Measurements from ENCODE around the gene KANK4. TPM values are rescaled to one million over a fixed set of nuclear protein-coding genes. Genes with fewer than 3 reads are reported as not detected.
A peak's percentile ranks its signal among the peaks of the same experiment; 100 is the strongest.
"Not testable (repeated sequence)": the region's sequence is repeated elsewhere in the genome, so short reads cannot be mapped to it uniquely, and the experiment has no call there.

Gene KANK4
- total and polyA plus RNA-seq, 5 donors from 2014 or later = not detected

DNA sequence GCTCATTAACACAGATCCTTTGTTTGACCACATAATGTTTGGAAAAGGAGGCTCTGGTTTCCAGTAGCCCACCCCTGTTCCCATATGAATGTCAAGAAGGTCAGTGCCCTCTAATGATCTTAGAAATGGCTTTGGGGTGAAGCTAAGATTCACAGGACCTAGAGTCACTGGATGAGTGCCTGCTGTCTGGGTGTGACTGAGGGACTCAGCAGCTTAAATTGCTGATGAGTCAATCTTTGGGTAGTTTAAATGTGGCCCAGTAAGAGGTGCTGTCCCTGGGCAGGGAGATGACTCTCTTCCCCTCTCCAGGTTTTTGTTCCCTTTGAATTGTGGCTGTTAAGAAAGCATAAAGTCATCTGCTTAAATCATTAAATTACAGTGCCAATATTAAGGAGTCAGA is 74.0 kb downstream of the KANK4 start:
- Histone ChIP-seq H3K36me3 (ENCODE audit: control insufficient read depth, insufficient read depth, low read length) (no peaks in the 10 kb centered on the region), H3K4me1 (ENCODE audit: control insufficient read depth, insufficient read depth, low read length, poor library complexity, severe bottlenecking) (no peaks in the 10 kb centered on the region), H3K4me3 (ENCODE audit: low read depth, low read length) (no peak overlapping the region), H3K27ac (ENCODE audit: insufficient read depth, low read length, poor library complexity, severe bottlenecking) (no peak overlapping the region), H3K9me3 (ENCODE audit: control insufficient read depth in 2 of 2, low read length in 2 of 2) (no peaks in the 10 kb centered on the region), H3K27me3 (ENCODE audit: control insufficient read depth, insufficient read depth, low read length) (no peaks in the 10 kb centered on the region)
- no peak overlapping the region for H3K27ac Mint-ChIP-seq
- no peak for DNase-seq
- no peaks in the 10 kb centered on the region for H3K36me3 Mint-ChIP-seq
- no peaks in the 10 kb centered on the region for H3K9me3 Mint-ChIP-seq
- no peak for ATAC-seq (ENCODE audit: low read depth in 2 of 2)
- no peaks in the 10 kb centered on the region for H3K4me1 Mint-ChIP-seq
- H3K4me3 Mint-ChIP-seq = no peak overlapping the region
- H3K27me3 Mint-ChIP-seq = peaks cover 17% of the 10 kb centered on the region

DNA sequence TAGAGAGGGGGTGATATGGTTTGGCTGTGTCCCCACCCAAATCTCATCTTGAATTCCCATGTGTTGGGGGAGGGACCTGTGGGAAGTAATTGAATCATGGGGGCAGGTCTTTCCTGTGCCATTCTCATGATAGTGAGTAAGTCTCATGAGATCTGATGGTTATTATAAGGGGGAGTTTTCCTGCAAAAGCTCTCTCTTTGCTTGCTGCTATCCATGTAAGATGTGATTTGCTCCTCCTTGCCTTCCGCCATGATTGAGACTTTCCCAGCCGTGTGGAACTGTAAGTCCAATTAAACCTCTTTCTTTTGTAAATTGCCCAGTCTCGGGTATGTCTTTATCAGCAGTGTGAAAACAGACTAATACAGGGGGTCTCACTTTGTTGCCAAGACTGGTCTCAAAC is 74.9 kb downstream of the KANK4 start:
- H3K9me3 Mint-ChIP-seq; H3K36me3 Mint-ChIP-seq; H3K4me1 Mint-ChIP-seq; H3K27ac ChIP-seq (ENCODE audit: insufficient read depth, low read length, poor library complexity, severe bottlenecking); H3K9me3 ChIP-seq (ENCODE audit: control insufficient read depth in 2 of 2, low read length in 2 of 2); DNase-seq; ATAC-seq (ENCODE audit: low read depth in 2 of 2); H3K27ac Mint-ChIP-seq; H3K36me3 ChIP-seq (ENCODE audit: control insufficient read depth, insufficient read depth, low read length); H3K4me1 ChIP-seq (ENCODE audit: control insufficient read depth, insufficient read depth, low read length, poor library complexity, severe bottlenecking); H3K4me3 ChIP-seq (ENCODE audit: low read depth, low read length); H3K4me3 Mint-ChIP-seq; H3K27me3 ChIP-seq (ENCODE audit: control insufficient read depth, insufficient read depth, low read length): not testable (repeated sequence)
- peaks cover 15% of the 10 kb centered on the region for H3K27me3 Mint-ChIP-seq

DNA sequence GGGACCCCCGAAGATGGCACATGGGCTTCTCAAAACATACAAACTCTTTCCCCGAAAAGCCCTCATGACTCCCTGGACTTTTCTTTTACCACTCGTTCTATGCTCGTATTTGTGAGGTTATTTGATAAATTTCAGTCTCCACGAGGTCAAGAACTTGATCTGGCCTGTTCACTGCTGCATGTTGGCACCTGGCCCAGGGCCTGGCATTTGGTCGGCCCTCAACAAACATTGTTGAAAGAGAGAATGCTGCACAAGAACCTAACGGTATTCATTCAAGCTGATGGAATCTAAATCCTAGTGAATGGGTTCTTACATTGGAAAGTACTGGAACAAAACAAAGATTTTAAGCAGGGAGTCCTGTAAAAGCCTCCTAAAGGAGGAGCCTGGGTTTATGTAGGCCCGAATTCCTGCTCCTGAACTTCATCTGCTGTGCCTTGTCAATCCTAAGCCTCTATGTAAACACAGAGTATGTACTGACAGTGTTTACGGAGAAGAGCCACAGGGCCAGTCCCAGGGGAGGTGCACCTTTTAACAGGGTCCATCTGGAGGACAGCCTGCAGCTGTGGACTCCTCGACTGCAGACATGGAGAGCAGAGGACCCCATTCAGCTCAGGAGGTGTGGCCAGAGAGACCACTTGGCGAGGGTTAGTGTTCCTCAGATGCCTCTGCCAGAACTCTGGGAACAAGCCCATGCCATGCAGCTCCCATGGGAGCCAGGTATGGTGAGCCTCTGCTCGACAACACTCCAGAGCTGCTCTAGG is 77.7 kb downstream of the KANK4 start:
- DNase-seq (no peak), ATAC-seq (ENCODE audit: low read depth in 2 of 2) (no peak)
- Histone ChIP-seq H3K9me3 (ENCODE audit: control insufficient read depth in 2 of 2, low read length in 2 of 2) (no peaks in the 10 kb centered on the region), H3K4me1 (ENCODE audit: control insufficient read depth, insufficient read depth, low read length, poor library complexity, severe bottlenecking) (no peaks in the 10 kb centered on the region), H3K36me3 (ENCODE audit: control insufficient read depth, insufficient read depth, low read length) (no peaks in the 10 kb centered on the region), H3K27me3 (ENCODE audit: control insufficient read depth, insufficient read depth, low read length) (no peaks in the 10 kb centered on the region), H3K27ac (ENCODE audit: insufficient read depth, low read length, poor library complexity, severe bottlenecking) (no peak overlapping the region), H3K4me3 (ENCODE audit: low read depth, low read length) (no peak overlapping the region)
- peaks cover 0 to 2% (median 0%) of the 10 kb centered on the region in 7 donors for H3K9me3 Mint-ChIP-seq
- H3K36me3 Mint-ChIP-seq = no peaks in the 10 kb centered on the region
- no peak overlapping the region for H3K27ac Mint-ChIP-seq
- no peaks in the 10 kb centered on the region for H3K4me1 Mint-ChIP-seq
- peaks cover 15% of the 10 kb centered on the region for H3K27me3 Mint-ChIP-seq
- no peak overlapping the region for H3K4me3 Mint-ChIP-seq

DNA sequence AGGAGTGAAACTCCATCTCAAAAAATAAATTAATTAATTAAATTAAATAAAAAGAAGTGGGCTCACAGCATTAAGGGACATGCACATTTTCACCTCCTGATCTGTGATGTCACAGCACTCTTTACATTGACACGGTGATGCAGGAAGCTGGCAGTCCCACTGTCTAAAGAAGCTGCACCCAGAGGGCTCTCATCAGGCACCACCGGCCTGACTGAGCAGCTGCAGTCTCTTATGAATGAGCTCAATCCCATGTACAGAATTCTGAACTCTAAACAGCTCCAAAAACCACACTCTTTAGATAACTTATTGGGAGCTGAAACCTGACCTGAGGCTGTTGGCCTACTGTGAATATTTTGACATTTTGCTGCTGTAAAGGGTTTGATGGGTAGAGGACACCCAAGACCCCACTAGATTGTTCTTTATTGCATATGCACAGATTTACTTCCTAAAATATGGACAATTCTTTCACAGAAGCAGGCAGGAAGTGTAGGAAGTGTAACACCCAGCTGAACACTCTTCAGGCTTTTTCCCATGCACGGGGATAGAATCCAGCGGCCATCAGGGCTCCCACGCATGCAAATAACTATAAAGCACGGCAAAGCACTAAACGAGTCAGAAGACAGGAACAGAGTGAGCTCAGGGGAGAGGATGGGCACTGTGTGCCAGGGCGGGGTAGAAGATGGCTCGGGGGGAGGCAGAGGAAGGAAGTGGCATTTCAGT is 78.4 kb downstream of the KANK4 start:
- Histone ChIP-seq H3K36me3 (ENCODE audit: control insufficient read depth, insufficient read depth, low read length) (no peaks in the 10 kb centered on the region), H3K9me3 (ENCODE audit: control insufficient read depth in 2 of 2, low read length in 2 of 2) (no peaks in the 10 kb centered on the region), H3K27ac (ENCODE audit: insufficient read depth, low read length, poor library complexity, severe bottlenecking) (no peak overlapping the region), H3K27me3 (ENCODE audit: control insufficient read depth, insufficient read depth, low read length) (no peaks in the 10 kb centered on the region), H3K4me3 (ENCODE audit: low read depth, low read length) (no peak overlapping the region), H3K4me1 (ENCODE audit: control insufficient read depth, insufficient read depth, low read length, poor library complexity, severe bottlenecking) (no peaks in the 10 kb centered on the region)
- Mint-ChIP-seq H3K27ac (no peak overlapping the region), H3K4me3 (no peak overlapping the region), H3K36me3 (no peaks in the 10 kb centered on the region), H3K4me1 (no peaks in the 10 kb centered on the region), H3K9me3 (peaks cover 0 to 2% (median 0%) of the 10 kb centered on the region in 7 donors), H3K27me3 (peaks cover 15% of the 10 kb centered on the region)
- DNase-seq = no peak
- ATAC-seq (ENCODE audit: low read depth in 2 of 2) = no peak

DNA sequence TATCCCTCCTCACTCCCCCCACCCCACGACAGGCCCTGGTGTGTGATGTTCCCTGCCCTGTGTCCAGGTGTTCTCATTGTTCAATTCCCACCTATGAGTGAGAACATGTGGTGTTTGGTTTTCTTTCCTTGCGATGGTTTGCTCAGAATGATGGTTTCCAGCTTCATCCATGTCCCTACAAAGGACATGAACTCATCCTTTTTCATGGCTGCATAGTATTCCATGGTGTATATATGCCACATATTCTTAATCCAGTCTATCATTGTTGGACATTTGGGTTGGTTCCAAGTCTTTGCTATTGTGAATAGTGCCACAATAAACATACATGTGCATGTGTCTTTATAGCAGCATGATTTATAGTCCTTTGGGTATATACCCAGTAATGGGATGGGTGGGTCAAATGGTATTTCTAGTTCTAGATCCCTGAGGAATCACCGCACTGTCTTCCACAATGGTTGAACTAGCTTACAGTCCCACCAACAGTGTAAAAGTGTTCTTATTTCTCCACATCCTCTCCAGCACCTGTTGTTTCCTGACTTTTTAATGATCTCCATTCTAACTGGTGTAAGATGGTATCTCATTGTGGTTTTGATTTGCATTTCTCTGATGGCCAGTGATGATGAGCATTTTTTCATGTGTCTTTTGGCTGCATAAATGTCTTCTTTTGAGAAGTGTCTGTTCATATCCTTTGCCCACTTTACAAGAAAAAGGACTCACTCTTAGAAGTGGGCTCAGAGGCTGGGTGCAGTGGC is 79.4 kb downstream of the KANK4 start:
- not testable (repeated sequence) for H3K4me1 ChIP-seq (ENCODE audit: control insufficient read depth, insufficient read depth, low read length, poor library complexity, severe bottlenecking); H3K36me3 ChIP-seq (ENCODE audit: control insufficient read depth, insufficient read depth, low read length); H3K27ac ChIP-seq (ENCODE audit: insufficient read depth, low read length, poor library complexity, severe bottlenecking); ATAC-seq (ENCODE audit: low read depth in 2 of 2); H3K36me3 Mint-ChIP-seq; H3K4me1 Mint-ChIP-seq; H3K9me3 Mint-ChIP-seq; H3K4me3 ChIP-seq (ENCODE audit: low read depth, low read length); DNase-seq; H3K27me3 ChIP-seq (ENCODE audit: control insufficient read depth, insufficient read depth, low read length); H3K9me3 ChIP-seq (ENCODE audit: control insufficient read depth in 2 of 2, low read length in 2 of 2); H3K4me3 Mint-ChIP-seq
- Mint-ChIP-seq H3K27me3 (peaks cover 15% of the 10 kb centered on the region), H3K27ac (peak overlapping the region in 1 of 3 donors; percentile 75)

DNA sequence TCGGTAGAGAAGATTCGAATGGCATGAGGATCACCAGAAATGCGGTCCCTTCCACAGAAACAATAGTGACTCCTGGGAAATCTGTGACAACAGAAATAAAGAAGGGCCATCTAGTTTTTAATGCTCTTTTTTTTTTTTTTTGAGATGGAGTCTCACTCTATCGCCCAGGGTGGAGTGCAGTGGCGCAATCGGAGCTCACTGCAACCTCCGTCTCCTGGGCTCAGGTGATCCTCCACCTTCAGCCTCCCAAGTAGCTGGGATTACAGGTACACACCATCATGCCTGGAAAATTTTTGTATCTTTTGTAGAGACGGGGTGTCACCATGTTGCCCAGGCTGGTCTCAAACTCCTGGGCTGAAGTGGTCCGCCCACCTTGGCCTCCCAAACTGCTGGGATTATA is 80.7 kb downstream of the KANK4 start:
- no peaks in the 10 kb centered on the region for H3K9me3 ChIP-seq (ENCODE audit: control insufficient read depth in 2 of 2, low read length in 2 of 2)
- Mint-ChIP-seq H3K36me3 (no peaks in the 10 kb centered on the region), H3K27ac (no peak overlapping the region), H3K27me3 (peaks cover 11% of the 10 kb centered on the region), H3K4me3 (no peak overlapping the region), H3K9me3 (peaks cover 0 to 2% (median 0%) of the 10 kb centered on the region in 7 donors), H3K4me1 (peaks cover 0 to 2% (median 0%) of the 10 kb centered on the region in 4 donors)
- no peaks in the 10 kb centered on the region for H3K36me3 ChIP-seq (ENCODE audit: control insufficient read depth, insufficient read depth, low read length)
- no peaks in the 10 kb centered on the region for H3K27me3 ChIP-seq (ENCODE audit: control insufficient read depth, insufficient read depth, low read length)
- H3K4me1 ChIP-seq (ENCODE audit: control insufficient read depth, insufficient read depth, low read length, poor library complexity, severe bottlenecking) = no peaks in the 10 kb centered on the region
- ATAC-seq (ENCODE audit: low read depth in 2 of 2) (no peak), DNase-seq (no peak)
- H3K27ac ChIP-seq (ENCODE audit: insufficient read depth, low read length, poor library complexity, severe bottlenecking) = no peak overlapping the region
- no peak overlapping the region for H3K4me3 ChIP-seq (ENCODE audit: low read depth, low read length)

DNA sequence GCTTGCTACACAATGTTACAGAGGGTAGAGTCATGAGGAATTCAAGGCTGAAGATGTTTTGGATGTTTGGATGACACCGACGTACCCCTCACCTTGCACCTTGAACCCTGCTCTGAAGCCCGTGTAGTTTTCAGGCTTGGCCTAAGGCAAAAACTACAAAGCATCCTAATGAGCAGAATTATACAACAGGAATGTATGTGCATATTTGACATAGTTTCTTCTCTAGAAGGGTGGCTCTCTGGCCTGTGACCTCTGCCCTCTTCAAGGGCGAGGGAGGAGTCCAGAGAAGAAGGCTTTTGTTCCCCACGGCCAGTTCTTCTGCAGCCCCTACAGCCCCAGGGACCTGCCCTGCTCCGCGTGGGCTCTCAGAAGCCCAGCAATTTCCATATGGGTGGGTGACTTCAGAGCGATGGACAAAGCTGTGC is 81.3 kb downstream of the KANK4 start:
- ATAC-seq (ENCODE audit: low read depth in 2 of 2) (no peak), DNase-seq (no peak)
- Mint-ChIP-seq H3K27me3 (peaks cover 11% of the 10 kb centered on the region), H3K9me3 (peaks cover 0 to 2% (median 0%) of the 10 kb centered on the region in 7 donors), H3K27ac (no peak overlapping the region), H3K36me3 (no peaks in the 10 kb centered on the region), H3K4me1 (peaks cover 0 to 2% (median 0%) of the 10 kb centered on the region in 4 donors), H3K4me3 (no peak overlapping the region)
- Histone ChIP-seq H3K4me1 (ENCODE audit: control insufficient read depth, insufficient read depth, low read length, poor library complexity, severe bottlenecking) (no peaks in the 10 kb centered on the region), H3K27me3 (ENCODE audit: control insufficient read depth, insufficient read depth, low read length) (no peaks in the 10 kb centered on the region), H3K36me3 (ENCODE audit: control insufficient read depth, insufficient read depth, low read length) (no peaks in the 10 kb centered on the region), H3K9me3 (ENCODE audit: control insufficient read depth in 2 of 2, low read length in 2 of 2) (no peaks in the 10 kb centered on the region), H3K27ac (ENCODE audit: insufficient read depth, low read length, poor library complexity, severe bottlenecking) (no peak overlapping the region), H3K4me3 (ENCODE audit: low read depth, low read length) (no peak overlapping the region)
